ENCODE measurements around the gene ITGA5. TPM values are rescaled to one million over a fixed set of nuclear protein-coding genes. Genes with fewer than 3 reads are reported as not detected.

The ITGA5 gene
- total and polyA plus RNA-seq, 7 donors = 13.7 to 244 (median 39.7) TPM

DNA sequence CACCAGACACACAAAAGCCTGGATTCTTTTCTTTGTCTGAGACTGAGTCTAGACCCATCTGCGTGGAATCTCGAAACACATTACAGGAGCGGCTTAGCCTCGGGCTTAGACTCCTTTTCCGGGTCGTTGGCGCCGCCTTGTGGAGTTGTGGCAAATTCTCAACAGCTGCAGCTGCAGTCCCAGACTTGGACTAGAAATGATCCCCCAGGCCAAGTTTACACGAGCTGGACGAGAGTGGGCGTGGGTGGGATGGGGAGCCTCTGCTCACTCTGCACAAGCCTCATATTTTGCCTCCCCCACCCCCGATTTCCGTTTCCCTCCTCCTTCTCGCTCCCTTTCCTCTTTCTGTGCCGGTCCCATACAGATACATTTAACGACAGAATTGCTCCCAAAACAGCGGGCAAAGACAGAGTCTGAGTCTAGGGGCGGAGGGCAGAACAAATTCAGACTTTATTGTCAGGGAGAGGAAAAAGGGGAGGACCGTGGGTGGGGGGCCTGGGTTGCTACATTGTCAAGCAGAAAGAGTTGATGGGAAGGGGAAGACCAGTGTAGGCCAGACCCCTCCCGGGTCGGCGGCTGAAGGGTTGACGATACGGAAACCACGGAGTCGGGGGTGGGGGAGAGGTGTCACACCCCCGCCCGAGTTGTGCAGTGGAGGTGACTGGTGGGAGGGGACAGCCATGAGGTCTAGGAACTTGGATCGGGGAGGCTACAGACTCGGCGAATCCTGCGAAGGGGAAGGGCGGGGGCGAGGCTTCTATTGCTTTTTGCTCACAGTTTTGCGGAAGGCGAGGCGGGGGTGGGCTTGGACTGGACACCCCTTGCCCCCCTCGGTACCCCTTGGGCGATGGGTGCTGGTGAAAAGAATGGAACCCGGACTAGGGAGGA is 50.1 kb downstream of the ITGA5 start:
- 23 to 32% (median 29%) methylated on average over 38 to 40 of the region's 40 CpGs for WGBS, 3 donors

DNA sequence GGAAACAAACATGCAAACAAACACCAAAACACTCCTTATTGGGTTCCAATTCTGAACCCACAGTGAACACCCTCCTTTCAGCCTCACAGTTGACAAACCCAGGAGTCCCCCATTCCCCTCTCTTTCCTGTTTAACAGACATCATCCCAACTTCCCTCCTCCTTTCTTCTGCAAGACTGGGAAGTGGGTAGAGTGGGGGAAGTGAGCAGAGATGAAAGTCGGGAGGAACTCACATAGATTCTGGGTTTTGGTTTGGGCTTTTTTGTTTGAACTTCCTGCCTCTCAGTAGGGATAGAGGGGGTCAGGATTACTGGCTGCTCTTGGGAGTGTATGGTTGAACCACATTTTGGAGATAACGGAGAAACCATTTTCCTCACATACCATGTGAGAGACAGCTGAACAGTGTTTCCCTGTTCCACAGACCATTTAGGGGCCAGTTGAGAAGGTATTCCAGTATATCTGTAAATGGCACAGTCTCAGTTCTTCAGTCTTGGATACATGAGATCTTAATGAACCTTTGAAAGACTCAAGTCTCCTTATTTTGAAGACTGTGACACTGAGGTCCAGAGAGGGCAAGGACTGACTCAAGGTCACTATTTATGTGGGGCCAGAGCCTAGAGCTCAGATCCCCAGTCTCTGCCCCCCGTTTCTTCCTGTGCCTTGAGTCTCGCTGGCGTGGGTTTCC is 50.9 kb downstream of the ITGA5 start:
- TF ChIP-seq, protein P1, sequence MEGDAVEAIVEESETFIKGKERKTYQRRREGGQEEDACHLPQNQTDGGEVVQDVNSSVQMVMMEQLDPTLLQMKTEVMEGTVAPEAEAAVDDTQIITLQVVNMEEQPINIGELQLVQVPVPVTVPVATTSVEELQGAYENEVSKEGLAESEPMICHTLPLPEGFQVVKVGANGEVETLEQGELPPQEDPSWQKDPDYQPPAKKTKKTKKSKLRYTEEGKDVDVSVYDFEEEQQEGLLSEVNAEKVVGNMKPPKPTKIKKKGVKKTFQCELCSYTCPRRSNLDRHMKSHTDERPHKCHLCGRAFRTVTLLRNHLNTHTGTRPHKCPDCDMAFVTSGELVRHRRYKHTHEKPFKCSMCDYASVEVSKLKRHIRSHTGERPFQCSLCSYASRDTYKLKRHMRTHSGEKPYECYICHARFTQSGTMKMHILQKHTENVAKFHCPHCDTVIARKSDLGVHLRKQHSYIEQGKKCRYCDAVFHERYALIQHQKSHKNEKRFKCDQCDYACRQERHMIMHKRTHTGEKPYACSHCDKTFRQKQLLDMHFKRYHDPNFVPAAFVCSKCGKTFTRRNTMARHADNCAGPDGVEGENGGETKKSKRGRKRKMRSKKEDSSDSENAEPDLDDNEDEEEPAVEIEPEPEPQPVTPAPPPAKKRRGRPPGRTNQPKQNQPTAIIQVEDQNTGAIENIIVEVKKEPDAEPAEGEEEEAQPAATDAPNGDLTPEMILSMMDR (IDR thresholded peaks at IDR 0.05) = no peak
- Histone ChIP-seq H3K4me1 (peaks cover 20% of the 10 kb centered on the region), H3K4me3 (peak overlapping the region; percentile 52), H3K9me3 (no peaks in the 10 kb centered on the region), H3K27ac (no peak overlapping the region), H3K36me3 (ENCODE audit: insufficient read depth in 1 of 2, low read depth in 1 of 2) (peaks cover 0 to 8% of the 10 kb centered on the region in 2 donors), H3K27me3 (ENCODE audit: insufficient read depth in 3 of 3, low read length in 2 of 3) (no peaks in the 10 kb centered on the region)
- DNase-seq (no peak), ATAC-seq (peak in 1 of 4 donors; percentile 0)
- intact Hi-C loops (cut with DNase I) = loop anchor here in 1 of 2 donors (2.0 kb wide), 1 partner anchor 147 kb away; no protein-coding TSS in a partner anchor
- WGBS, 3 donors = 18 to 25% (median 21%) methylated on average over 5 of the region's 5 CpGs

More for the DNA sequence above, 50.1 kb downstream of the ITGA5 start:
- Histone ChIP-seq H3K4me3 (peak overlapping the region; percentile 52), H3K4me1 (peaks cover 20% of the 10 kb centered on the region), H3K27ac (no peak overlapping the region), H3K36me3 (ENCODE audit: insufficient read depth in 1 of 2, low read depth in 1 of 2) (peaks cover 0 to 15% of the 10 kb centered on the region in 2 donors), H3K27me3 (ENCODE audit: insufficient read depth in 3 of 3, low read length in 2 of 3) (no peaks in the 10 kb centered on the region), H3K9me3 (no peaks in the 10 kb centered on the region)
- ATAC-seq (peak; percentile 68 to 78 (median 74)), DNase-seq (peak; percentile 92 to 96)
- intact Hi-C loops (cut with DNase I) = loop anchor here in 1 of 2 donors (2.0 kb wide), 1 partner anchor 148 kb away; no protein-coding TSS in a partner anchor
- TF ChIP-seq, protein P1 (IDR thresholded peaks at IDR 0.05) = peak; percentile 79

DNA sequence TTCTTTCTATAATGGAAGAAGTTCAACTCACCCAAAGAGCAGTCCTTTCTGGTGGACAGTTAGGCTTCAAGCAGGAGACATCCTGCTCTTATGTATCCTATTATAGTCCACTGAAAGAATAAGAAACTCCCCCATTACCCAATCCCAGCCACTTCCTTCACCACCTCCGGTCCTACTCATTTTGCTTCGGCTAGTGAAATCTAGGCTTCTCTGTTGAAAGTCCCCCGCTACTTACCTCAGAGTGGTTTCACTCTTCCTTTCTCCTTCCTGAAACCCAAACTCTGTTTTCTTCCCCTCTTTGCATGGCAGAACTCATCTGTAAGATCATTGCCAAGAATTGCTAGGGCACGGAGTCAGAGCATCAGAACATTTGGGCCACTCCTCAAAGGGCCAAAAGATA is 54.7 kb downstream of the ITGA5 start, which contains the start of gene GPR84:
Gene GPR84, minus strand, starts transcription at position 74 of the 400 bp plus-strand sequence. CDS start 635 bp downstream, outside the sequence.
- 70 to 83% (median 76%) methylated on average over 4 of the region's 4 CpGs for WGBS, 3 donors
- H3K27ac ChIP-seq = no peak within 1 kb of the TSS
- H3K9me3 ChIP-seq = no peaks in the 10 kb centered on the region
- no peak for ATAC-seq
- H3K36me3 ChIP-seq (ENCODE audit: insufficient read depth in 1 of 2, low read depth in 1 of 2) = no peaks in the 10 kb centered on the region
- TF ChIP-seq, protein P1 (IDR thresholded peaks at IDR 0.05) = no peak
- H3K4me1 ChIP-seq = peaks cover 7% of the 10 kb centered on the region
- H3K27me3 ChIP-seq (ENCODE audit: insufficient read depth in 3 of 3, low read length in 2 of 3) = no peaks in the 10 kb centered on the region
- DNase-seq = no peak
- no peak within 1 kb of the TSS for H3K4me3 ChIP-seq
- intact Hi-C loops (cut with DNase I) = loop anchor here (5.0 kb wide), 2 partner anchors 72 to 142 kb away; no protein-coding TSS in a partner anchor

DNA sequence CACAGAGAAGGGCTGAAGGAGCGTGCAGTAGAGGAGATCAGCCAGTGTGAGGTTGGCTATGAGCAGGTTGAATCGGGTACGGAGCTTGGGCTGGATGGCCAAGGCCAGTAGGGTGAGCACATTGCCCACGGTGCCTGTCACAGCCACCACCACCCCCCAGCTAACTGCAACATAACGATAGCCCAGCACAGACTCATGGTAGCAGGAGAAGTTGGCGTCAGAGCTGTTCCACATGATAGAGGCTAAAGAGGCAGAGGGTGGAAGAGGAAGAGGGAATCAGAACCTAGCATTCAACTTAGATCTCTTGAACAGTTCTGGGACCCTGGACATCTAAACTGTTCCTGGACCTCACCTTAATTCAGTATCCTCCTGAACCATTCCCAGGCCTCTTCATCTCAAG is 55.4 kb downstream of the ITGA5 start:
- no peaks in the 10 kb centered on the region for H3K9me3 ChIP-seq
- TF ChIP-seq, protein P1 (IDR thresholded peaks at IDR 0.05) = no peak
- intact Hi-C loops (cut with DNase I) = loop anchor here (5.0 kb wide), 2 partner anchors 71 to 141 kb away; no protein-coding TSS in a partner anchor
- no peaks in the 10 kb centered on the region for H3K36me3 ChIP-seq (ENCODE audit: insufficient read depth in 1 of 2, low read depth in 1 of 2)
- H3K27ac ChIP-seq = no peak overlapping the region
- H3K4me3 ChIP-seq = no peak overlapping the region
- DNase-seq (no peak), ATAC-seq (no peak)
- peaks cover 7% of the 10 kb centered on the region for H3K4me1 ChIP-seq
- no peaks in the 10 kb centered on the region for H3K27me3 ChIP-seq (ENCODE audit: insufficient read depth in 3 of 3, low read length in 2 of 3)
- WGBS, 3 donors = 81 to 88% (median 87%) methylated on average over 6 of the region's 6 CpGs
